NCI-H1048 (cell line): ENCODE data around the gene KCNA10.

Experiments used
- DNase-seq: peaks from one replicate; lab custom pipeline; 2025; lab: John Stamatoyannopoulos, UW

KCNA10 gene

GRCh38 chr1:110519125-110519810 lies at the start of gene KCNA10:
Gene KCNA10 (minus strand): TSS chr1:110519175. CDS start chr1:110518787, 388 bp downstream.
- DNase-seq: no peak

DNA sequence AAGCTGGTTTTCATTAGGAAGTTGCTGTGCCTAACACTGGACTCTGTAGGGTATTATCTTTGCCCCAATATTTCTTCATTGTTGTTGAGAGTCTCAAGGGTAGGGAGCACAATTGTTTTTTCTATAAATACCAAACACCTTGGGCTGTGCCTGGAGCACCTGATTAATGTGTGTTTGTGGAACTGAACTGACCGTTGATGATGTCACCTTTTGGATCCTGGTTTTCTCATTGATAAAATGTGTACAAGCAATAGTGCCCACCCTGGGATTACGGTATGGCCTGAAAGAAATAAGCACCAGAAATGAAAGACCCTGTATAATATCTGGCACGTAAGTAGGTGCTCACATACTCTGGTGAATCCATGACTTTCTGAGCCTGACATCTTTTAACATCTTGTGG lies 47.9 kb upstream of the KCNA10 start:
- no peak for DNase-seq

- no peak for DNase-seq
Observed at GRCh38 chr1:110565565-110565964, 46.6 kb upstream of the KCNA10 start.

GRCh38 chr1:110563089-110563488 lies 44.1 kb upstream of the KCNA10 start:
- DNase-seq: no peak

GRCh38 chr1:110561596-110561995 lies 42.6 kb upstream of the KCNA10 start:
- DNase-seq: no peak

GRCh38 chr1:110559157-110559556 lies 40.2 kb upstream of the KCNA10 start:
- DNase-seq: no peak

GRCh38 chr1:110557481-110557880 lies 38.5 kb upstream of the KCNA10 start:
- no peak for DNase-seq

- DNase-seq: no peak
Observed at GRCh38 chr1:110556471-110556807, 37.5 kb upstream of the KCNA10 start.

DNA sequence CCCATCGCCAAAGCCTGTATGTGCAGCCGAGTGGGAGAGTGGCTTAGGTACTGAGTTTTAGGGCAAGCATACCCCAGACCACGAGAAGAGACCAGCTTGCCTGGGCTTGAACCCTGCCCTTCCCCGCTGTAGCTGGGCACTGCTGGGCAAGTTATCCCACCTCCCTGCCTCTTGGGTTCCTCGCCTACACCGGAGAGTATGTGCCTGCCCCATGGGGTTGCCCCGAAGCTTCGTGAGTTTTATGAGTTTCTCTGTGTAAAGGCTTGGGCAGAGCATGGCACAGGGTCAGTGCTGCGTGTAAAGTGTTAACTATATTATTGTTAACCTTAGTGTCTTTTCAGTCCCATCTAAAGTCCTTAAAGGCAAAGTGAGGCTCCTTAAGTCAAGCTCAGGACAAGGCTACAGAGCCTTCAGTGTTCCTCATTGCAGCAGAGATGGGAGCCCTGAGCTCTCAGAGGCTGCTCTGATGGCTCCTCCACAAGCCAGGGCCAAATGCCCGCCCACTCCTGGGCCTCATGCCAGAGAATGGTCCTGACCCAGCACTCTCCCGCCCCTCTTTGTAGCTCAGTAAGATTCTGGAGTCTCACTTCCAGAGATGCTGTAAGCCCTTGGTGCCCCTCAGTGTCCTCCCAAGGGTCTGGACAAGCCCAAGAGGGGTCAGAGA lies 37.0 kb upstream of the KCNA10 start:
- DNase-seq: no peak

DNA sequence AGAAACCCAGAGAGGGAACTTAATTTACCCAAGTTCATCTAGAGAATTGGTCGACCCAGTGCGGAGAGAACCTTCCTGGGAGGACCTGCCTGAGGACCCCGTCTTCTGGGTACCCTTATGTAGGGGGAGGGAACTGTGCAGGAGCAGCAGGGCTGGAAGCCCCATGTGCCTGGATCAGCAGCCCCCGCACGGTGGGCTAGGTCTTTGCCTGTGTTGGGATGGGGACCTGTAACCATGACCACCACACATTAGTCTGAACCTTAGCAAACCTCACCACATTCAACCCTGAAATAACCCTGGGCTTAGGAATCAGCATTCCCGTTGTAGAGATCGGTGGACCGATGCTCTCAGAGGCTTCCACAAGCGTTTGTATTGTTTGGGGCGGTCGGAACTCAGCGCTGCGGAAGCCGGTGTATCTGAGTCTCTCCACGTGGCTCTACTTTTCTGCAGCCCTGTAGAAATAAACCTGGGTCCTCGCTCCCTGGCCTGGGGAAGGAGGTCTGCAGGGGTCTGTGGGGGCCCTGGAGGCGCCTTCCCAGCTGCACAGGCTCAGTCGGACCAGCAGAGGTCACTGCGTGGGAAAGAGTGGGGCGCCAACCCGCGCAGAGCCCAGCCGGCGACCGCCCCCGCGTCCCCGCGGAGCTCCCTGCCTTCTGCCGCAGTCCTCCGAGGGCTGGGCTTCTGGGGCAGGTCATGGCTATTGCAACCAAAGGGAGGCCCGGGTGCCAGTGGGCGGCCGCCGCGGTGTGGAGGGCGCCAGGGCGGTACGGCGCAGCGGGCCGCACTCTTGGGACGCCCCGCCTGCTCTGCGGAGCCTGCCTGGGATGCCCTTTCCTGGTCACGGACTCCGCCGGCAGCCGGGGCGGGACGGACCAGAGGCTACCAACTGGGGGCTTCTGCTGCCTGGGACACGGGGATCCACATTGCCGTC lies 36.2 kb upstream of the KCNA10 start:
- no peak for DNase-seq

DNA sequence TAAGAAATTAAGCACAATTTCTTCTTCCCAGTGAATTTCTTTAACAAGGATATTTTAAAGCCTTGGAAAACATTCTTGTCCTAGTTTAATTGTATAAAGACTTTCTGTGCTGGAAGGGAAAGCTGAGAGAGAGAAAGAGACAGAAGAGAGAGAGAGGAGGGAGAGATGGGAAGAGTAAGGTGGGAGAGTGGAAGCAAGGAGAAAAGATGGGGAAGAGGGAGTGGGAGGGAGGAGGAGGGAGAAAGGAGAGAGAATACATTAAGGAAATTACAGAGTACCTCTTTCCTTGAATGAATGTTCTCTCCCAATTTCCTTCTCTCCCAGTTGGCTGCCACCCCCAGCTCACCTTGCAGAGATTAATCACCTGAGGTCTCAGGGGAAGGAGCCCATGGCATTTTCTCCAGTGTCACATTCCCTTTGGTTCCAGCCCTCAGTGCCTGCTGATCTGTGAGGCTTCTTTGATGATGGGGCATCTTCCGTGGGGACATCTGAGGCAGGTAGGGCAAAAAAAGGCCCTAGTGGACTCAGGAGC lies 32.4 kb upstream of the KCNA10 start:
- DNase-seq: no peak

- no peak for DNase-seq
Observed at GRCh38 chr1:110549831-110550230, 30.9 kb upstream of the KCNA10 start.

GRCh38 chr1:110548381-110548780 lies 29.4 kb upstream of the KCNA10 start:
- DNase-seq: no peak

GRCh38 chr1:110547017-110547416 lies 28.0 kb upstream of the KCNA10 start:
- DNase-seq: no peak

DNA sequence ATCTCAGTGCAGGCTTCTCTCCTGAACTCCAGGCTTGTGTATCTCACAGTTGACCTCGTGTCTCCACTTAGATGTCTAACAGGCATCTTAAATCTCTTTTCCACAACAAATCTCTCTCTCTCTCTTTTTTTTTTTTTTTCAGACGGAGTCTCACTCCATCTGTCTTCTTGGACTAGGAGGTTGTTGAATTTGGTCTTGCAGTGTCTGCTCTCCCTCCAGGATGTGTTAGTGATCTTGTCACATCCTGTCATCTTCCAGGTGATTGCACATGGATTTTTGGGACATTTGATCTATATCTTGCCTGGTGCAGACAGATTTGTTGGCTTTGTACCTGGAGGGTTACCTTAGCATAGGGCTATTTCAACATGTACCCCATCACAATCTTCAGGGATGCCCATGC lies 26.5 kb upstream of the KCNA10 start:
- DNase-seq: no peak

GRCh38 chr1:110544753-110545152 lies 25.8 kb upstream of the KCNA10 start:
- no peak for DNase-seq

DNA sequence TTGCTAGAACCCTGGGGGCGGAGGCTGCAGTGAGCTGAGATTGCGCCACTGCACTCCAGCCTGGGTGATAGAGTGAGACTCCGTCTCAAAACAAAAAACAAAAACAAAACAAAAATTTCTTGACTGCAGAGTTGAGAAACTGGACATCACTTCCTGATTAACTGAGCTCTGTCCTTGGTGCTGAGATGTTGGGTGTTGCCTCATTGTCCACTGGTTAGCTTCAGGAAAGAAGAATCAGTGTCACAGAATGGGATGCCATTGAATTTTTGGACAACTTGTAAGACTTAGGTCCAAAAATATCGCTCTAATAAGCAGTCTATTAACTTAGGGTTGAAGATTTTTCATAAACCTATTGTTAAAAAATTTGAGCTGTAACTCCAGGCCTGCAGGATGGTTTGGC lies 23.8 kb upstream of the KCNA10 start:
- no peak for DNase-seq

- no peak for DNase-seq
Observed at GRCh38 chr1:110541906-110542395, 23.0 kb upstream of the KCNA10 start.

GRCh38 chr1:110540891-110541685 lies 22.1 kb upstream of the KCNA10 start:
- no peak for DNase-seq

- no peak for DNase-seq
Observed at GRCh38 chr1:110538921-110539320, 19.9 kb upstream of the KCNA10 start.

DNA sequence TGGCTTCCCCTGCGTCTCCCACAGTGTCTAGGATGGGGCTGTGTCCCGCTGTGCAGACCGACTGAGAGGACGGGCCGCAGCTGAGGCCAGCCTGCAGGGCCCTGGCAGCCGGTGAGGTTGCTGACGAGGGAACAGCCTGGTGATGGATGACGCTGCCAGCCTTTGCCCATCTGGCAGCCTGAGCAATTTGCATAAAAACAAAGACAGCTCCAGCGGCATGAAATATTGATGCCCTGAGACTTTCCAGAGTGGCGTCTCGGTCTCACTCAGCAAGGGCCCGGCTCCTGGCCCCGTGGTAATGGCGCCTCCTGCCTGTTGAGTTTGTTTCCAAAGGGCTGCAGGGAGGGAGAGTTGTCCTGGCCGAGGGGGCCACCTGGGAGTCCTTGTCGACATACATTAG lies 19.1 kb upstream of the KCNA10 start:
- DNase-seq: no peak

- no peak for DNase-seq
Observed at GRCh38 chr1:110535985-110536384, 17.0 kb upstream of the KCNA10 start.
